GM20431 (cell line): ENCODE results near the gene RYR2.

ENCODE experiments used
- in situ Hi-C: fragments of 300-500 bp; cut with MseI, MboI; formaldehyde crosslinking; loops from one replicate; pipeline ENCODE4 v1.15.0; 2020; ENCODE audit warnings: low sequenced_read_pairs; ENCODE audit not compliant: unreplicated experiment

The RYR2 gene

GRCh38 chr1:237181743-237182317 is 139.8 kb downstream of the RYR2 start:
- in situ Hi-C loops = no loop called here

GRCh38 chr1:237183963-237184540 is 142.1 kb downstream of the RYR2 start:
- in situ Hi-C loops = no loop called here

DNA sequence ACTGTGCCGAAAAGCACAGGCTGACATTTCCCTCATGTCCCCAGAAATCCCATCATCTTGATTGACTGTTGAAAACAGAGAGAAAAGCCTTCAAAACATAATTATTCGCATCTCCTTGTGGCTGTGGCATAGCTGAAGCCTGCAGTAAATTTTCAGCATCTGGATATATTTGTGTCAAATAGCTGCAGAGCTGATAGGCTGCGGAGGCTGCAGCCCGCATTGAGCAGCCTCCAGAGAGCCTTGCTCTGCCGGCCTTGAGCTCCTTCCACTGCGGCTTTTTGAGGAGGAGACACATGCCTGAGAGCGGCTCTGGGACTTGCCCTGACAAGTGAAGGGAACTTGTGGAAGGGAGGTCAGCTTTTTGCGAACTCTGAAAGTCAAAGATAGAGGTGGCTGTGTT is 144.7 kb downstream of the RYR2 start:
- in situ Hi-C loops = no loop called here

- in situ Hi-C loops = no loop called here
These were observed 145.9 kb downstream of the RYR2 start for GRCh38 chr1:237187842-237188241.

- in situ Hi-C loops = no loop called here
These were observed 149.4 kb downstream of the RYR2 start for GRCh38 chr1:237191403-237191802.

DNA sequence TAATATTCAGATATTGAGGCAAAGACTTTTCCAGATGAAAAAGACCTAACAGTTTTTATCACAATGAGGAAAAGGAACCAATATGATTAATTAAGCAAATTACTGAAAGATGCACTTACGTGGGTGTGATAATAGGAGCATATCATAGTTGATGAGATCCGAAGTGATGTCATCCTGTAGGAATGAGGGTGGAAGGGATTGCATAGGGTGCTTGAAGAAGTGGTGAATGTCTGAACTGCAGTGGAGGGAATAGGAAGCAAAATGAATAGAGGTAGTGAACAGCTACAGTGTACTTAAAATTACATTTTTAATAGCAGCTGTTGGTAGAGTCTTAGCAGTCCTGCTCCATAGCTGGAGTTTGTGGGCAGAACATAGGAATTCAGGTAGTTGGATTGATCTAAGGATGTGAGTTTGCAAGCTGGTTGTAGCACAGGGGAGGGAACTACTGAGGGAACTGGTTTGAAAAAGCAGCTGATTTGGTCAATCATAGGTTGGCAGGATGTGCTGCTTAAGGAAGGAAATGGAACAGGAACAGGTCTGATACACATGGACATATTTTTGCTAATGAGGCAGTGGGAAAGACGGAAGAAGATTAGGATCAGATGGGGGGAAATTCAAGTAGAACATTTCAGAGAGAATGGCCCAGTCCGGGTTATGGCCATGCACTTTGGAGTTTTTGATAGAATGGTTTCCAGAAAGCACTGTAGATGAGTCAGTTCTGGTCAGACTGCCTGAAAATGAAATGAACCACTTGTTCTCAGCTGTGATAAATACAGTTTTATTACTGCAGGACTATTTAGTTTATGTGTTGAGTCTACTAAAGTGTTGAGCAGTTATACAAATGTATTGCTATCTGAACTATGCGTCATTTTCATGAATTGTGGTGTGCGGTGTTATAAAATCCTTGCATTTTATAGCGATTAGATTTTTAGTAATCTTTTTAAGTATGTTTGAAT is 155.8 kb downstream of the RYR2 start:
- in situ Hi-C loops = no loop called here

DNA sequence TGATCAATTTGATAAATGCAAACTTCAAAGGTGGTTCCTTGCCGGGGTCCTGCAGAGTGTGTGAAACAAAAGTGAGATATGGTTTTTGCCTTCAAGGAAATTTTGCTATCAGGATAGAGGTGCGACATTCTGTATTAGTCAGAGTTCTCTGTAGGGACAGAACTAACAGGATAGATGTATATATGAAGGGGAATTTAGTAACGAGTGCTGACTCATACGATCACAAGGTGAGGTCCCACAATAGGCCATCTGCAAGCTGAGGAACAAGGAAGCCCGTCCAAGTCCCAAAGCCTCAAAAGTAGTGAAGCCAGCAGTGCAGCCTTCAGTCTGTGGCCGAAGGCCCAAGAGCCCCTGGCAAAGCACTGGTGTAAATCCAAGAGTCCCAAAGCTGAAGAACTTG is 157.0 kb downstream of the RYR2 start:
- in situ Hi-C loops = no loop called here

DNA sequence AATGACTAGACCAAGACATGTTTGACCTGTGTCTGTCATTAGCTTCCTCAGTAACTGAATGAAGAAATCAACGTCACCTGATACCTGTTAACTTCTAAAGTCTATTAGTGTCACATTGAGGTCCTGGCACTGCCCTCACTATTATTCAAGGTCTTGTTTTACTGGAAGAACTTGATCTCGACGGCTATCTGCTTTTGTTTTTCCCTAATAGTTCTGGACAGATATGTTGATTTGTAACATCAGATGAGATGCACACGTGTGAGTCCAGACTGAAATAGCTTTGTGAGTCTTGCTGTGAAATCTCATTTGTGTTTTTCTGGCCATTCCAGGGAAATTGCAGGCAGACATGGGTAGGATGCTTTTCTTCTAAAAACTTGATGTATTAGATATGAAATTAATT is 159.2 kb downstream of the RYR2 start:
- in situ Hi-C loops = no loop called here

DNA sequence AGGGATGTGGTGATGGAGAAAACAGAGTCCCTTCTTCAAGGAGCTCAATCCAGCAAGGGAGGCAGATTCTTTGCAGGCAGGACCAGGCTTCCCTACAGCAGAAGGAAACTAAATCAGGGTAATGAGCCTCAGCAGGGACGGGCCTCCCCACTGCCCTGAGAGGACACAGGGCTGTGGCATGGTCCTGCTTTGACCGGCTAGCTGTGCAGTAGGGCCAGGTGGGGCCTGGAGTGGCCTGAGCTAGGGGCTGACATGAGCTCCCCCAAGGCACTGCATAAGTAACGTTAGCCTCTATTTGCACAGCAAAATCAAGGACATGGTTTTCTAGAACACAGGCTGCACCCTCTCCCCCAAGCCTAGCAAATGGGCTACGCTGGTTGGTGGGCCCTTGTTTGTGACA is 162.9 kb downstream of the RYR2 start:
- in situ Hi-C loops = no loop called here

GRCh38 chr1:237205400-237206064 is 163.5 kb downstream of the RYR2 start:
- in situ Hi-C loops = no loop called here

DNA sequence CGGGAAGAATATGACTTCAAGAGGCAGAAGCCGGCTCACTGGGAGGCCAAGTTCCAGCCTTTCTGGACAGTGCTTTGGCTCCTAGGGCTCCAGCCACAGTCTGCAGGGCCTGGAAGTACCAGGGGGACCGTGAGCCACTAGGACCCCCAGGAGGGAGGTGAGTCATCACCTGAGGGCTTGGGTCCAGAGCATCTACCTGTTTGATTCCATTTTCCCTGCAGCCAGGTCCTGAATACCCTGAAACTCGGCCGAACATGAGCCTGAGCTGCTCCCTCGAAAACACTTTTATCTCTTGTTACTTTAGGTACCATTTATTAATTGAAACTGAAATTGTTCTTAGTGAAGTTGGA is 164.1 kb downstream of the RYR2 start:
- in situ Hi-C loops = no loop called here

GRCh38 chr1:237211031-237211430 is 169.0 kb downstream of the RYR2 start:
- in situ Hi-C loops = no loop called here

DNA sequence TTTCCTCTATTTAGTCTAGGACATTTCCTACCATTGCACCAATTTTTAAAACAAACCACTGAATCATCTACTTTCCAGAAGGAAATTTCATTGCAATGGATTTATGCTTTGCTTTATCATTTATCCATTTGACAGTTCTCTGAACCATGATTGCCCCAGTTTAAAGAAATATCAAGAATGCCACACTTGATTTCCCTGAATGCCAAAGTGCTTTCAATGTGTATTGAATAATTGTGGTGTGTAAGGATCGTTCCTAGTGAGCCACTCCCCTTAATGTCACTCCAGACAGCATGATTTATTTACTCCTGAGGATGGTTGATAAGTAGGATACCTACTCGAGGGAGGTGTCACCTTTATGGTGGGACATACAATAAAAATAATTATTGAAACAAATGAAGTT is 169.6 kb downstream of the RYR2 start:
- in situ Hi-C loops = no loop called here

- in situ Hi-C loops = no loop called here
These were observed 178.0 kb downstream of the RYR2 start for GRCh38 chr1:237219751-237220642.

GRCh38 chr1:237223419-237223818 is 181.4 kb downstream of the RYR2 start:
- in situ Hi-C loops = no loop called here

- in situ Hi-C loops = no loop called here
These were observed 184.4 kb downstream of the RYR2 start for GRCh38 chr1:237226177-237226944.

GRCh38 chr1:237227476-237227875 is 185.5 kb downstream of the RYR2 start:
- in situ Hi-C loops = no loop called here

- in situ Hi-C loops = no loop called here
These were observed 186.4 kb downstream of the RYR2 start for GRCh38 chr1:237228421-237228820.

GRCh38 chr1:237229333-237229732 is 187.3 kb downstream of the RYR2 start:
- in situ Hi-C loops = no loop called here
